Hepatocyte (in vitro differentiated cells): Measurements from ENCODE around the gene GLMP. TPM values are rescaled to one million over a fixed set of nuclear protein-coding genes. Genes with fewer than 3 reads are reported as not detected.
A peak's percentile ranks its signal among the peaks of the same experiment; 100 is the strongest.

Experiments used
- DNase-seq: peaks from one replicate; pipeline ENCODE4 v3.0.0-alpha.2; 2016; ENCODE audit warnings: low spot score
- H2AFZ ChIP-seq: fragments of 200-600 bp; sonication (generic); 2 replicates; pipeline ENCODE4 v1.6.0; 2016; ENCODE audit warnings: antibody characterized with exemption, mild to moderate bottlenecking
- H3K27ac ChIP-seq: fragments of 200-600 bp; sonication (generic); 2 replicates; pipeline ENCODE4 v1.5.1; 2016; ENCODE audit warnings: mild to moderate bottlenecking
- H3K27me3 ChIP-seq: fragments of 200-600 bp; sonication (generic); 2 replicates; pipeline ENCODE4 v1.6.1; 2016
- H3K36me3 ChIP-seq: fragments of 200-600 bp; sonication (generic); replicated peaks from 2 replicates; pipeline ENCODE4 v1.5.1; 2016; ENCODE audit warnings: low read depth; ENCODE audit not compliant: insufficient read depth
- H3K4me1 ChIP-seq: fragments of 200-600 bp; sonication (generic); 2 replicates; pipeline ENCODE4 v1.5.1; 2016; ENCODE audit warnings: mild to moderate bottlenecking, moderate library complexity; ENCODE audit not compliant: insufficient read depth
- H3K4me2 ChIP-seq: fragments of 200-600 bp; sonication (generic); 2 replicates; pipeline ENCODE4 v1.6.0; 2016
- H3K4me3 ChIP-seq: fragments of 200-600 bp; sonication (generic); 2 replicates; pipeline ENCODE4 v1.5.1; 2016; ENCODE audit warnings: mild to moderate bottlenecking
- H3K79me2 ChIP-seq: fragments of 200-600 bp; sonication (generic); 2 replicates; pipeline ENCODE4 v1.6.0; 2017; ENCODE audit warnings: mild to moderate bottlenecking
- H3K9me2 ChIP-seq: fragments of 200-600 bp; sonication (generic); replicated peaks from 2 replicates; pipeline ENCODE4 v1.6.0; 2017; ENCODE audit warnings: mild to moderate bottlenecking; ENCODE audit not compliant: insufficient read depth
- H3K9me3 ChIP-seq: fragments of 200-600 bp; sonication (generic); 2 replicates; pipeline ENCODE4 v1.5.1; 2016; ENCODE audit warnings: low read depth, mild to moderate bottlenecking
- H4K20me1 ChIP-seq: fragments of 200-600 bp; sonication (generic); 2 replicates; pipeline ENCODE4 v1.6.0; 2016; ENCODE audit warnings: mild to moderate bottlenecking; ENCODE audit not compliant: insufficient read depth, poor library complexity, severe bottlenecking
- CTCF ChIP-seq: fragments of 200-600 bp; sonication (generic); IDR thresholded peaks from 2 replicates; pipeline ENCODE4 v1.5.1; 2016; ENCODE audit warnings: antibody characterized with exemption, mild to moderate bottlenecking; ENCODE audit not compliant: poor library complexity
- EZH2 ChIP-seq: fragments of 200-600 bp; sonication (generic); IDR thresholded peaks from 2 replicates; pipeline ENCODE4 v1.6.1; 2016; ENCODE audit warnings: antibody characterized with exemption, mild to moderate bottlenecking, borderline replicate concordance
- EZH2phosphoT487 ChIP-seq: fragments of 200-600 bp; sonication (generic); IDR thresholded peaks from one replicate; pipeline ENCODE4 v1.6.1; 2018; ENCODE audit warnings: antibody characterized with exemption, mild to moderate bottlenecking, low read depth, moderate library complexity; ENCODE audit not compliant: unreplicated experiment, severe bottlenecking
- WGBS: methylation state at CpG from one replicate; pipeline ENCODE4 v1.1.6; 2016; ENCODE audit warnings: low lambda C conversion rate; ENCODE audit errors: missing lambda C conversion rate; 5-methylcytosine and 5-hydroxymethylcytosine counted together
- polyA plus RNA-seq: library from polyadenylated mRNA; unstranded; fragments of >200 nt; fragmentation: Nextera tagmentation; extraction: Ambion mirVana; gene quantifications from 2 replicates; pipeline ENCODE4 v1.2.1, GENCODE V29; 2016
- total RNA-seq: library from RNA; depleted of rRNA; stranded (reverse); fragments of >200 nt; gene quantifications from 2 replicates; pipeline ENCODE4 v1.2.3, GENCODE V29; 2014

Gene GLMP
- total and polyA plus RNA-seq, 2 experiments from 2014 or later = 158 to 206 TPM

GRCh38 chr1:156285437-156285836 lies 10.0 kb downstream of the GLMP start:
- H3K4me2 ChIP-seq = no peak overlapping the region
- no peak overlapping the region for H2AFZ ChIP-seq
- H4K20me1 ChIP-seq = peaks cover 9% of the 10 kb centered on the region
- H3K27me3 ChIP-seq = no peaks in the 10 kb centered on the region
- H3K36me3 ChIP-seq = no peaks in the 10 kb centered on the region
- H3K4me3 ChIP-seq = no peak overlapping the region
- WGBS = 96% methylated on average over 21 of the region's 21 CpGs
- no peaks in the 10 kb centered on the region for H3K9me3 ChIP-seq
- TF ChIP-seq CTCF (no peak), EZH2 (no peak), EZH2phosphoT487 (no peak)
- H3K9me2 ChIP-seq = no peaks in the 10 kb centered on the region
- H3K79me2 ChIP-seq = peaks cover 38% of the 10 kb centered on the region
- DNase-seq = no peak
- no peak overlapping the region for H3K27ac ChIP-seq
- H3K4me1 ChIP-seq = peaks cover 17% of the 10 kb centered on the region

GRCh38 chr1:156284757-156285156 lies 10.7 kb downstream of the GLMP start:
- H3K9me2 ChIP-seq = no peaks in the 10 kb centered on the region
- no peak for TF ChIP-seq EZH2phosphoT487
- no peak for TF ChIP-seq CTCF
- no peak for TF ChIP-seq EZH2
- H4K20me1 ChIP-seq = peaks cover 12% of the 10 kb centered on the region
- DNase-seq = no peak
- H3K27ac ChIP-seq = peak overlapping the region; percentile 14
- H2AFZ ChIP-seq = no peak overlapping the region
- no peaks in the 10 kb centered on the region for H3K36me3 ChIP-seq
- no peaks in the 10 kb centered on the region for H3K9me3 ChIP-seq
- peaks cover 17% of the 10 kb centered on the region for H3K4me1 ChIP-seq
- H3K27me3 ChIP-seq = no peaks in the 10 kb centered on the region
- H3K79me2 ChIP-seq = peaks cover 38% of the 10 kb centered on the region
- no peak overlapping the region for H3K4me3 ChIP-seq
- WGBS = 82% methylated on average over 4 of the region's 4 CpGs
- peak overlapping the region; percentile 76 for H3K4me2 ChIP-seq

- H3K36me3 ChIP-seq = no peaks in the 10 kb centered on the region
- peak within 1 kb of the TSS; percentile 51 for H2AFZ ChIP-seq
- H3K27me3 ChIP-seq = no peaks in the 10 kb centered on the region
- peaks cover 14% of the 10 kb centered on the region for H4K20me1 ChIP-seq
- H3K79me2 ChIP-seq = peaks cover 43% of the 10 kb centered on the region
- H3K4me1 ChIP-seq = peaks cover 17% of the 10 kb centered on the region
- 63% methylated on average over 7 of the region's 7 CpGs for WGBS
- peak within 1 kb of the TSS; percentile 74 for H3K27ac ChIP-seq
- H3K9me2 ChIP-seq = no peaks in the 10 kb centered on the region
- peak; percentile 42 for DNase-seq
- peak within 1 kb of the TSS; percentile 76 for H3K4me2 ChIP-seq
- H3K9me3 ChIP-seq = no peaks in the 10 kb centered on the region
- TF ChIP-seq EZH2phosphoT487 (no peak), CTCF (no peak), EZH2 (no peak)
- peak within 1 kb of the TSS; percentile 48 for H3K4me3 ChIP-seq
Observed at GRCh38 chr1:156284112-156284511, 11.4 kb downstream of the GLMP start, which contains the start of gene TMEM79. TSS of gene TMEM79 (plus strand) at chr1:156284325. CDS start at chr1:156285227, 902 bp downstream.

- peak overlapping the region; percentile 51 for H2AFZ ChIP-seq
- TF ChIP-seq CTCF (no peak), EZH2phosphoT487 (no peak), EZH2 (no peak)
- H3K4me3 ChIP-seq = peak overlapping the region; percentile 48
- H3K4me2 ChIP-seq = peak overlapping the region; percentile 76
- H3K79me2 ChIP-seq = peaks cover 47% of the 10 kb centered on the region
- no peaks in the 10 kb centered on the region for H3K9me3 ChIP-seq
- peak overlapping the region; percentile 74 for H3K27ac ChIP-seq
- H4K20me1 ChIP-seq = peaks cover 20% of the 10 kb centered on the region
- no peak for DNase-seq
- H3K4me1 ChIP-seq = peaks cover 17% of the 10 kb centered on the region
- no peaks in the 10 kb centered on the region for H3K36me3 ChIP-seq
- 85% methylated on average over 1 of the region's 1 CpG for WGBS
- H3K27me3 ChIP-seq = no peaks in the 10 kb centered on the region
- H3K9me2 ChIP-seq = no peaks in the 10 kb centered on the region
Observed at GRCh38 chr1:156283521-156283920, 12.0 kb downstream of the GLMP start.
